SHP77 (cell line): ENCODE data around the gene CAMLG.
A peak's percentile ranks its signal among the peaks of the same experiment; 100 is the strongest.
"Not testable (repeated sequence)": the region's sequence is repeated elsewhere in the genome, so short reads cannot be mapped to it uniquely, and the experiment has no call there.

ENCODE experiments used
- DNase-seq, 2 experiments: peaks; one replicate each; lab custom pipeline; 2025; lab: John Stamatoyannopoulos, UW

CAMLG gene

GRCh38 chr5:134738133-134738962, at the start of gene CAMLG:
Gene CAMLG (plus strand): TSS chr5:134738548. CDS start chr5:134738621, 73 bp downstream.
- DNase-seq: peak; percentile 93 to 97

- DNase-seq: not testable (repeated sequence)
Observed at GRCh38 chr5:134690144-134690543, 48.2 kb upstream of the CAMLG start.

- DNase-seq: no peak
Observed at GRCh38 chr5:134692722-134693121, 45.6 kb upstream of the CAMLG start.

GRCh38 chr5:134708301-134708700, 30.0 kb upstream of the CAMLG start:
- no peak for DNase-seq

GRCh38 chr5:134714120-134714519, 24.2 kb upstream of the CAMLG start:
- DNase-seq: no peak

- DNase-seq: no peak
Observed at GRCh38 chr5:134714541-134714940, 23.8 kb upstream of the CAMLG start.

GRCh38 chr5:134715466-134715865, 22.9 kb upstream of the CAMLG start:
- not testable (repeated sequence) for DNase-seq

GRCh38 chr5:134724872-134725271, 13.5 kb upstream of the CAMLG start:
- DNase-seq: no peak

- no peak for DNase-seq
Observed at GRCh38 chr5:134732819-134733218, 5.5 kb upstream of the CAMLG start.

GRCh38 chr5:134735243-134735642, 3.1 kb upstream of the CAMLG start:
- no peak for DNase-seq

- DNase-seq: no peak
Observed at GRCh38 chr5:134736173-134736812, 2.1 kb upstream of the CAMLG start.

GRCh38 chr5:134738963-134739661, 764 bp downstream of the CAMLG start:
- DNase-seq: peak; percentile 34 to 48

- DNase-seq: no peak
Observed at GRCh38 chr5:134741052-134741451, 2.7 kb downstream of the CAMLG start.

GRCh38 chr5:134742134-134742533, 3.8 kb downstream of the CAMLG start:
- DNase-seq: no peak

- DNase-seq: no peak
Observed at GRCh38 chr5:134749415-134749814, 11.1 kb downstream of the CAMLG start.

- DNase-seq: peak; percentile 55 to 64
Observed at GRCh38 chr5:134758176-134758503, 19.8 kb downstream of the CAMLG start.

- DNase-seq: peak; percentile 89 to 93
Observed at GRCh38 chr5:134758504-134759341, 20.4 kb downstream of the CAMLG start, which contains the start of gene DDX46. Gene DDX46 (plus strand): TSS chr5:134758779. CDS start chr5:134758939, 160 bp downstream.

- not testable (repeated sequence) for DNase-seq
Observed at GRCh38 chr5:134767528-134768291, 29.4 kb downstream of the CAMLG start.

- DNase-seq: no peak
Observed at GRCh38 chr5:134769206-134769605, 30.9 kb downstream of the CAMLG start.

- DNase-seq: no peak
Observed at GRCh38 chr5:134772461-134773125, 34.2 kb downstream of the CAMLG start.
